K562 (cell line): ENCODE results near the gene CYYR1. TPM values are rescaled to one million over a fixed set of nuclear protein-coding genes. Genes with fewer than 3 reads are reported as not detected.

ENCODE experiments used
- ATAC-seq: fragments of 200-7000 bp; cut with Tn5 transposase; 3 replicates; pipeline ENCODE4 v1.9.1; 2020; ENCODE audit warnings: moderate library complexity
- BruUV-seq: library from RNA; stranded (reverse); fragments of 400-500 nt; replicated peaks from 2 replicates; lab custom pipeline; 2021; lab: Mats Ljungman, UMichigan
- CTCF ChIA-PET: fragments of 300-600 bp; formaldehyde crosslinking; extraction: SDS; loops from one replicate; lab custom pipeline; 2021; ENCODE audit warnings: low intra/inter-chr PET ratio; lab: Yijun Ruan, JAX
- POLR2A ChIA-PET: fragments of 300-600, 350-650 bp; sonication (Branson Sonifier 250); formaldehyde crosslinking; extraction: SDS; loops from one replicate; lab custom pipeline; 2021; ENCODE audit warnings: antibody characterized with exemption, inconsistent platforms; lab: Yijun Ruan, JAX
- DNase-seq, 4 experiments: peaks; one replicate each; pipeline versions ENCODE4 v3.0.0 to v3.0.0-alpha.2; 2011 to 2018; ENCODE audit warnings: low spot score in 3 of 4, mixed read lengths in 3 of 4; ENCODE audit errors: extremely low read depth in 1 of 4
- FAIRE-seq: peaks from 2 replicates; lab custom pipeline; 2011; peaks lifted over from hg19 to GRCh38; lab: Jason Lieb, UNC
- H2AFZ ChIP-seq: 2 replicates; pipeline ENCODE4 v1.6.0; 2011; ENCODE audit warnings: low read depth, low read length, control low read depth, inconsistent platforms
- H3K27ac ChIP-seq: fragments of 200-600 bp; 3 replicates; pipeline ENCODE4 v1.8.0; 2011; ENCODE audit warnings: low read depth, mild to moderate bottlenecking, control low read depth, inconsistent platforms, low read length, moderate library complexity, mixed read lengths; ENCODE audit errors: extremely low read depth
- H3K27me3 ChIP-seq, 2 experiments: fragments of 300-600 bp in 1 of 2; 2 replicates in 1 of 2; 3 replicates in 1 of 2; pipeline versions ENCODE4 v1.6.0 to v1.8.0; 2011; ENCODE audit warnings: inconsistent platforms in 2 of 2, low read length in 2 of 2, mild to moderate bottlenecking in 1 of 2, mixed read lengths in 1 of 2, moderate library complexity in 1 of 2; ENCODE audit not compliant: control insufficient read depth in 2 of 2, insufficient read depth in 2 of 2
- H3K36me3 ChIP-seq: fragments of 300-600 bp; 3 replicates; pipeline ENCODE4 v1.8.0; 2011; ENCODE audit warnings: mild to moderate bottlenecking, low read length, inconsistent platforms; ENCODE audit not compliant: control insufficient read depth, insufficient read depth
- H3K4me1 ChIP-seq, 2 experiments: fragments of 200-600 bp in 1 of 2; replicated peaks in 1 of 2; 2 replicates in 1 of 2; 3 replicates in 1 of 2; pipeline versions ENCODE4 v1.5.1 to v1.8.0; 2011; ENCODE audit warnings: inconsistent platforms in 2 of 2, low read length in 2 of 2, mild to moderate bottlenecking in 1 of 2, mixed read lengths in 1 of 2, moderate library complexity in 1 of 2; ENCODE audit not compliant: control insufficient read depth in 2 of 2, insufficient read depth in 2 of 2
- H3K4me2 ChIP-seq: 2 replicates; pipeline ENCODE4 v1.6.1; 2011; ENCODE audit warnings: low read length, control low read depth, inconsistent platforms, mixed read lengths; ENCODE audit not compliant: insufficient read depth
- H3K4me3 ChIP-seq: fragments of 200-600 bp; sonication (generic), shearing (Covaris generic); 2 replicates; pipeline ENCODE4 v1.5.1; 2016; ENCODE audit warnings: control low read depth, inconsistent platforms
- H3K79me2 ChIP-seq: fragments of 200-600 bp; 3 replicates; pipeline ENCODE4 v1.8.0; 2011; ENCODE audit warnings: low read length, inconsistent platforms; ENCODE audit not compliant: control insufficient read depth, insufficient read depth
- H3K9ac ChIP-seq, 2 experiments: 2 replicates each; pipeline versions ENCODE4 v1.6.0 to v1.6.1; 2011; ENCODE audit warnings: low read depth in 2 of 2, low read length in 2 of 2, control low read depth in 1 of 2, inconsistent platforms in 1 of 2, mild to moderate bottlenecking in 1 of 2, mixed read lengths in 1 of 2; ENCODE audit not compliant: insufficient read depth in 1 of 2
- H3K9me1 ChIP-seq: one replicate; pipeline ENCODE4 v1.6.0; 2011; ENCODE audit warnings: inconsistent platforms, mild to moderate bottlenecking, low read length, moderate library complexity; ENCODE audit not compliant: control insufficient read depth, insufficient read depth
- H3K9me3 ChIP-seq: replicated peaks from 2 replicates; pipeline ENCODE4 v1.5.1; 2011; ENCODE audit warnings: low read depth, low read length, inconsistent platforms; ENCODE audit not compliant: control insufficient read depth, insufficient read depth
- H4K20me1 ChIP-seq: replicated peaks from 2 replicates; pipeline ENCODE4 v1.6.1; 2011; ENCODE audit warnings: low read length, inconsistent platforms, mixed read lengths; ENCODE audit not compliant: control insufficient read depth, insufficient read depth
- CREB3 ChIP-seq: fragments of 450-650 bp; conservative IDR thresholded peaks from 2 replicates; pipeline ENCODE4 v1.6.1; 2016; ENCODE audit warnings: missing genetic modification characterization, low read depth, mild to moderate bottlenecking, missing compliant biosample characterization, moderate library complexity
- EWSR1 ChIP-seq: fragments of 450-650 bp; IDR thresholded peaks from 2 replicates; pipeline ENCODE4 v1.6.1; 2018; ENCODE audit warnings: borderline replicate concordance, mild to moderate bottlenecking, low read depth, moderate library complexity; ENCODE audit not compliant: partially characterized antibody
- FOXJ3 ChIP-seq: sonication (generic); formaldehyde crosslinking; IDR thresholded peaks from 2 replicates; pipeline ENCODE4 v1.4.0; 2020; ENCODE audit warnings: mild to moderate bottlenecking, missing genetic modification reagents
- IFI16 ChIP-seq: fragments of 250-450 bp; sonication (Bioruptor Pico); IDR thresholded peaks from 2 replicates; pipeline ENCODE4 v2.1.2; 2022; ENCODE audit warnings: mild to moderate bottlenecking, inconsistent platforms
- MYNN ChIP-seq, 2 experiments: sonication (generic); formaldehyde crosslinking in 1 of 2; IDR thresholded peaks; 2 replicates each; pipeline versions ENCODE4 v1.5.0 to v1.6.1; 2016 to 2020; ENCODE audit warnings: antibody characterized with exemption in 1 of 2, missing genetic modification reagents in 1 of 2
- NR1H2 ChIP-seq: sonication (generic); formaldehyde crosslinking; IDR thresholded peaks from 2 replicates; pipeline ENCODE4 v1.4.0; 2020; ENCODE audit warnings: mild to moderate bottlenecking, missing genetic modification reagents
- PTRF ChIP-seq: fragments of 450-650 bp; IDR thresholded peaks from 2 replicates; pipeline ENCODE4 v1.6.1; 2016; ENCODE audit warnings: mild to moderate bottlenecking, missing genetic modification characterization, missing compliant biosample characterization
- SRSF3 ChIP-seq: fragments of 200-400 bp; formaldehyde crosslinking; IDR thresholded peaks from 2 replicates; pipeline ENCODE4 v1.6.1; 2016; ENCODE audit warnings: mild to moderate bottlenecking, low read length, moderate library complexity; ENCODE audit not compliant: insufficient read depth
- WGBS: fragments of 100-300 bp; shearing (Covaris generic); methylation state at CpG from one replicate; pipeline ENCODE4 v1.1.6; 2016; ENCODE audit warnings: low coverage, mixed read lengths; ENCODE audit not compliant: insufficient coverage; ENCODE audit errors: missing lambda C conversion rate; 5-methylcytosine and 5-hydroxymethylcytosine counted together
- in situ Hi-C: fragments of 300-500 bp; cut with MboI; formaldehyde crosslinking; loops from 4 replicates; pipeline ENCODE4 v1.15.0; 2018; ENCODE audit warnings: inconsistent platforms, mixed read lengths
- intact Hi-C: fragments of 100-400 bp; cut with micrococcal nuclease; formaldehyde crosslinking; loops from 2 replicates; pipeline ENCODE4 v1.14.2; 2022
- polyA plus RNA-seq, 8 experiments: library from polyadenylated mRNA; depleted of rRNA in 4 of 8; stranded (reverse) in 5 of 8; unstranded in 3 of 8; fragments of >200 nt; fragmentation: Nextera tagmentation in 2 of 8; fragmentation: Illumina TruSeq in 1 of 8; extraction: Ambion mirVana in 2 of 8; extraction: Trizol in 1 of 8; gene quantifications; 2 replicates each; pipeline versions ENCODE4 v1.2.1 to v1.2.3, GENCODE V29; 2011 to 2014; ENCODE audit warnings: inconsistent platforms in 1 of 8, missing spikeins in 1 of 8
- total RNA-seq, 7 experiments: library from RNA; depleted of rRNA in 6 of 7; stranded (reverse); fragments of >200 nt in 6 of 7; fragmentation: Illumina TruSeq in 2 of 7; extraction: Trizol in 2 of 7; gene quantifications; 2 replicates each; pipeline versions ENCODE4 v1.2.1 to v1.2.3, GENCODE V29; 2011 to 2021; ENCODE audit warnings: low replicate concordance in 1 of 7
- TF ChIP-seq, protein P1 (sequence below): IDR thresholded peaks from 2 replicates; pipeline ENCODE4 v1.6.1; 2016; ENCODE audit warnings: missing genetic modification characterization, missing compliant biosample characterization

Gene CYYR1
- total and polyA plus RNA-seq, 9 of the 15 experiments (the other 6 are each of a cell fraction or from before 2014, with no cell fraction given), result not detected

- in situ Hi-C loops, result no loop called here
- Histone ChIP-seq H3K9me1 (no peaks in the 10 kb centered on the region), H3K36me3 (no peaks in the 10 kb centered on the region), H3K79me2 (no peaks in the 10 kb centered on the region), H2AFZ (no peak overlapping the region), H3K4me2 (no peak overlapping the region), H3K27ac (no peak overlapping the region), H3K4me1 (no peaks in the 10 kb centered on the region), H4K20me1 (no peaks in the 10 kb centered on the region), H3K9me3 (no peaks in the 10 kb centered on the region), H3K9ac (no peak overlapping the region), H3K27me3 (no peaks in the 10 kb centered on the region), H3K4me3 (no peak overlapping the region)
- no peak for ATAC-seq
- no peak for DNase-seq
- no TSS peak for BruUV-seq
- ChIA-PET CTCF (no interaction called here), POLR2A (no interaction called here)
- intact Hi-C loops, result no loop called here
- no peak for TF ChIP-seq CREB3 (tag)
- TF ChIP-seq NR1H2 (CRISPR knock-in tag), result no peak
- TF ChIP-seq SRSF3, result no peak
- TF ChIP-seq MYNN (IDR thresholded peaks at IDR 0.05), result no peak
- TF ChIP-seq MYNN (CRISPR knock-in tag; IDR thresholded peaks at IDR 0.05), result no peak
- TF ChIP-seq EWSR1, result no peak
- TF ChIP-seq, protein P1, sequence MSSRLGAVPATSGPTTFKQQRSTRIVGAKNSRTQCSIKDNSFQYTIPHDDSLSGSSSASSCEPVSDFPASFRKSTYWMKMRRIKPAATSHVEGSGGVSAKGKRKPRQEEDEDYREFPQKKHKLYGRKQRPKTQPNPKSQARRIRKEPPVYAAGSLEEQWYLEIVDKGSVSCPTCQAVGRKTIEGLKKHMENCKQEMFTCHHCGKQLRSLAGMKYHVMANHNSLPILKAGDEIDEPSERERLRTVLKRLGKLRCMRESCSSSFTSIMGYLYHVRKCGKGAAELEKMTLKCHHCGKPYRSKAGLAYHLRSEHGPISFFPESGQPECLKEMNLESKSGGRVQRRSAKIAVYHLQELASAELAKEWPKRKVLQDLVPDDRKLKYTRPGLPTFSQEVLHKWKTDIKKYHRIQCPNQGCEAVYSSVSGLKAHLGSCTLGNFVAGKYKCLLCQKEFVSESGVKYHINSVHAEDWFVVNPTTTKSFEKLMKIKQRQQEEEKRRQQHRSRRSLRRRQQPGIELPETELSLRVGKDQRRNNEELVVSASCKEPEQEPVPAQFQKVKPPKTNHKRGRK, result no peak
- TF ChIP-seq PTRF, result no peak
- no peak for TF ChIP-seq IFI16
- no peak for TF ChIP-seq FOXJ3 (CRISPR knock-in tag)
- WGBS, result 3% methylated on average over 2 of the region's 2 CpGs
- FAIRE-seq, result no peak
Measured at GRCh38 chr21:26550326-26550725, 22.8 kb downstream of the CYYR1 start.
